Measurements from ENCODE around the gene TLL2.

GRCh38 chr10:96494694-96495093, 19.0 kb downstream of the TLL2 start:
- TF ChIP-seq CTCF (IDR thresholded peaks at IDR 0.05) = no peak
- no peak for TF ChIP-seq POLR2A (IDR thresholded peaks at IDR 0.05)
- TF ChIP-seq POLR2AphosphoS5 (IDR thresholded peaks at IDR 0.05) = no peak
- no peak for TF ChIP-seq EP300 (IDR thresholded peaks at IDR 0.05)

All from upper lobe of left lung (tissue), 4 donors.